ENCODE results near the gene CCR6. TPM values are rescaled to one million over a fixed set of nuclear protein-coding genes. Genes with fewer than 3 reads are reported as not detected.
A peak's percentile ranks its signal among the peaks of the same experiment; 100 is the strongest.

Gene CCR6
- total and polyA plus RNA-seq, 2 of the 13 experiments (the other 11 are each of a cell fraction or from before 2014, with no cell fraction given), result 4.5 to 8.7 TPM

DNA sequence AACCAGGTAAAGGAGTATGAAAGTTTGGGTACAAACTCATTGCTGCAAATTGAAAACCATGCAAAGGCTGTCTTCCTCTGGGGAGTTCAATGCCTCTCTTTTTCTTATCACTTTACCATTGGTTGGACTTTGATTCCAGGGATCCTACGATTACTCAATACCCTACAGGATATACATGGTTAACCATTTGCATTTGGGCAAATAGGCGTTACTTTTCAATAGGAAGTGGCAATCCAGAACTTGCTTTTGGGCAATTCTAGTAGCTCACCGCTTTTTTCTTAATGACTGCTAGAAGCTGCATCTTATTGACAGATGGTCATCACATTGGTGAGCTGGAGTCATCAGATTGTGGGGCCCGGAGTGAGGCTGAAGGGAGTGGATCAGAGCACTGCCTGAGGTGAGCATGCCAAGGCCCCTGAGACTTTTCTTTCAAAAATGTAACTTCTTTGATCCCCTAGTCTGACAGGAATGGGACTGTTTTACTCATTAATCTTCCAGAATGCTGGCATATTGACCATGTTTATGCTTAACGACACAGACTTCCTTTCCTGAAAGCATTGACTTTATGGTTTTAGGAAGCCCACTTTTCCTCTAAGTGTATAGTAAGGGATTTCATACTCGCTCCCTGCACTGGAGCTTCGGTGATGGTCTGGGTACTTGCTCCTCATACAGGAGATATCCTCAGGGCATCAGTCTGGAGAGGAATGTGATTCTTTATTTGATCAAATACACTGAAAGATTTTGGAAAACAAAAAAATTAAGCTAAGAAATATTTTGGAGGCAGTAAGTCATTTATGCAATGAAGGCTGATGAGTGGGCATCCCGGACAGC, at the start of gene CCR6 (continued):
- TF ChIP-seq SRSF4 (IDR thresholded peaks at IDR 0.05; ENCODE audit: low read depth, low read length, poor library complexity, severe bottlenecking) (no peak), RFX1 (IDR thresholded peaks at IDR 0.05) (no peak), BRD4 (CRISPR knock-in tag; IDR thresholded peaks at IDR 0.05) (peak; percentile 28; the same call in 1 of the 2 replicates), TAF15 (IDR thresholded peaks at IDR 0.05; ENCODE audit: low read depth, low read length, poor library complexity, severe bottlenecking) (no peak), ZNF33A (CRISPR knock-in tag; IDR thresholded peaks at IDR 0.05; ENCODE audit: borderline replicate concordance) (no peak; the same call in 1 of the 2 replicates)

DNA sequence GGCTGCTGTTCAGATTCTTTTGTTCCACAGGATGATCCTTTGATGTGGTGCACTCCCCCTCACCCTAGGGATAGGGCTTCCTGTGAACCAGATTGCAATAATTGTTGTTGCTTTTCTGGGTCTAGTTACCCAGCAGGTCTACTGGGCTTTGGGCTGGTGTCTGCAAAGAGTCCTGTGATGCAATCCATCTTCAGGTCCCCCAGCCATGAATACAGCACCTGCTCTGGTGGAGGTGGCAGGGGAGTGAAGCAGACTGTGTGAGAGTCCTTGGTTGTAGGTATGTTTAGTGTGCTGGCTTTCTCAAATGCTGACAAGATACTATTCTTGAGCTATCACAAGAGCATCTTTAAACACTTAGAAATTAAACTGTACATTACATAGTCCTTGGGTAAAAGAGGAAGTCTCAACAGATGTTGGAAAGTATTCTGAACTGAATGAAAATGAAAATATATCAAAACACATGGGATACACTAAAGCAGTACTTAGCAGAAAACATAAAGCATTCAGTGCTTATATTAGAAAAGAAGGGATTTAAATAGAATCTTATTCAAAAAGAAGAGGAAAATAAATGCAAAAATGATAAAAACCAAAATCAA, 49.1 kb upstream of the CCR6 start:
- DNase-seq (ENCODE audit: low spot score), result no peak
- ATAC-seq, result no peak
- no peaks in the 10 kb centered on the region for H3K79me2 ChIP-seq (ENCODE audit: insufficient read depth, low read length)
- H3K27me3 ChIP-seq (ENCODE audit: control insufficient read depth in 1 of 2, insufficient read depth in 2 of 2, low read length in 2 of 2), result peaks cover 0 to 2% of the 10 kb centered on the region in 2 experiments; a peak in 1 of 5 replicates
- H3K4me2 ChIP-seq (ENCODE audit: low read depth, low read length), result no peak overlapping the region
- CTCF ChIA-PET (ENCODE audit: low intra/inter-chr PET ratio, low total read pairs), result no interaction called here
- no peak overlapping the region for H3K9ac ChIP-seq (ENCODE audit: insufficient read depth, low read depth, low read length)
- no peak overlapping the region for H2AFZ ChIP-seq (ENCODE audit: low read length)
- H3K36me3 ChIP-seq (replicated peaks in 1 of 2; ENCODE audit: control insufficient read depth in 1 of 2, insufficient read depth in 2 of 2, low read length in 2 of 2), result no peaks in the 10 kb centered on the region
- no peak overlapping the region for H3K27ac ChIP-seq (ENCODE audit: extremely low read length, insufficient read depth, low read length)
- FAIRE-seq, result no peak
- TF ChIP-seq ZNF7 (CRISPR knock-in tag; IDR thresholded peaks at IDR 0.05) (no peak), PHF8 (CRISPR knock-in tag; IDR thresholded peaks at IDR 0.05) (no peak), MAFK (conservative IDR thresholded peaks at IDR 0.05 in 1 of 2, IDR thresholded peaks at IDR 0.05 in 1 of 2; ENCODE audit: low read length in 2 of 2) (no peak), CEBPB (IDR thresholded peaks at IDR 0.05; ENCODE audit: borderline replicate concordance, low read depth, low read length) (0 out of 2 replicates have a peak, but pooled peaks have one; percentile 21)
- BruUV-seq (replicated peaks), result no TSS peak
- H4K20me1 ChIP-seq (ENCODE audit: insufficient read depth, low read length), result no peaks in the 10 kb centered on the region
- in situ Hi-C loops (cut with HindIII; ENCODE audit: extremely low pct_ligation_motif_present, low pct_unique_long_range_greater_than_20kb) (no loop called here), intact Hi-C loops (cut with micrococcal nuclease; ENCODE audit: unreplicated experiment) (no loop called here)
- POLR2A ChIA-PET, result no interaction called here
- H3K4me1 ChIP-seq (ENCODE audit: insufficient read depth, low read length), result peaks cover 26% of the 10 kb centered on the region
- H3K9me3 ChIP-seq (ENCODE audit: low read length), result 0 out of 2 replicates have a peak, but pooled peaks cover 4% of the 10 kb centered on the region
- H3K4me3 ChIP-seq (replicated peaks in 1 of 3; ENCODE audit: insufficient read depth in 1 of 3, low read depth in 2 of 3, low read length in 3 of 3), result no peak overlapping the region

Data from HepG2 (cell line).